Thyroid gland (tissue), 4 donors: ENCODE results near the gene GAS7.

Experiments
- POLR2A ChIP-seq, 2 donors: fragments of 450-650 bp; IDR thresholded peaks; one replicate each; pipeline ENCODE4 v1.6.1; 2017; ENCODE audit warnings: antibody characterized with exemption in 2 of 2, mild to moderate bottlenecking in 2 of 2, moderate library complexity in 1 of 2
- TF ChIP-seq, protein P1 (sequence below), 6 experiments: fragments of 200-600 bp in 3 of 6; fragments of 450-650 bp in 3 of 6; sonication (generic) in 3 of 6; IDR thresholded peaks; one replicate each; pipeline ENCODE4 v1.5.1; 2016 to 2019; ENCODE audit warnings: antibody characterized with exemption in 6 of 6, mild to moderate bottlenecking in 2 of 6, inconsistent platforms in 1 of 6, moderate library complexity in 1 of 6

DNA sequence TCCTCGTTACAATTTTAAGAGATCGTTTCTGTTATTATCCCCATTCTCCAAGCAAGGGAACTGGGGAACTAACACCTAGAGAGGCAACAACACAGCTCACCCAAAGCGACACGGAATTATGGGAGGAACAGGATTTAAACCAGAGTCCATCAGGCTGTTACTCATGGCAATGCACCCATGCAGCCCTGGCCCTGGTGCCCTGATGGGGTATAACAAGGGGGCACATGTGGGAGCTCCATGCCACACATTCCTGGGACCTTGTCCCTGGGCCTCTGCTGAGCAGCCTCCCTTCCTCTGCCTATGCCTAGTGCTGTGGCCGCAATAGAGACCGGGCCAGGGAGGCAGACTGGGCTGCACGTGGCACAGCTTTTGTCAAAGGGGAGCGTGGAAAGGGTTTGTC, 280.1 kb downstream of the GAS7 start:
- TF ChIP-seq, protein P1, sequence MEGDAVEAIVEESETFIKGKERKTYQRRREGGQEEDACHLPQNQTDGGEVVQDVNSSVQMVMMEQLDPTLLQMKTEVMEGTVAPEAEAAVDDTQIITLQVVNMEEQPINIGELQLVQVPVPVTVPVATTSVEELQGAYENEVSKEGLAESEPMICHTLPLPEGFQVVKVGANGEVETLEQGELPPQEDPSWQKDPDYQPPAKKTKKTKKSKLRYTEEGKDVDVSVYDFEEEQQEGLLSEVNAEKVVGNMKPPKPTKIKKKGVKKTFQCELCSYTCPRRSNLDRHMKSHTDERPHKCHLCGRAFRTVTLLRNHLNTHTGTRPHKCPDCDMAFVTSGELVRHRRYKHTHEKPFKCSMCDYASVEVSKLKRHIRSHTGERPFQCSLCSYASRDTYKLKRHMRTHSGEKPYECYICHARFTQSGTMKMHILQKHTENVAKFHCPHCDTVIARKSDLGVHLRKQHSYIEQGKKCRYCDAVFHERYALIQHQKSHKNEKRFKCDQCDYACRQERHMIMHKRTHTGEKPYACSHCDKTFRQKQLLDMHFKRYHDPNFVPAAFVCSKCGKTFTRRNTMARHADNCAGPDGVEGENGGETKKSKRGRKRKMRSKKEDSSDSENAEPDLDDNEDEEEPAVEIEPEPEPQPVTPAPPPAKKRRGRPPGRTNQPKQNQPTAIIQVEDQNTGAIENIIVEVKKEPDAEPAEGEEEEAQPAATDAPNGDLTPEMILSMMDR (IDR thresholded peaks at IDR 0.05), result no peak
- no peak for TF ChIP-seq POLR2A (IDR thresholded peaks at IDR 0.05)
